RWPE1 (cell line): ENCODE data around the gene OLR1.

Source experiments
- CTCF ChIA-PET: fragments of 350-600 bp; sonication (Branson Sonifier 250); formaldehyde crosslinking; extraction: SDS; loops from one replicate; lab custom pipeline; 2021; lab: Yijun Ruan, JAX
- POLR2A ChIA-PET: fragments of 400-600 bp; formaldehyde crosslinking; extraction: SDS; loops from one replicate; lab custom pipeline; 2020; ENCODE audit warnings: antibody characterized with exemption; ENCODE audit not compliant: low non-redundant PET; lab: Yijun Ruan, JAX
- DNase-seq: peaks from one replicate; pipeline ENCODE4 v3.0.0; 2012; ENCODE audit warnings: low spot score
- H3K27ac ChIP-seq: fragments of 450-650 bp; 2 replicates; pipeline ENCODE4 v1.5.1; 2017
- CTCF ChIP-seq: fragments of 450-650 bp; conservative IDR thresholded peaks from 2 replicates; pipeline ENCODE4 v1.5.1; 2017; ENCODE audit warnings: low read depth, mild to moderate bottlenecking

OLR1 gene

GRCh38 chr12:10214136-10214894 is 42.4 kb upstream of the OLR1 start:
- ChIA-PET POLR2A (interaction anchor here (0.5 kb wide), 1 partner anchor 114 kb away, joined by 6 read pairs; no protein-coding TSS in a partner anchor), CTCF (no interaction called here)
- no peak for TF ChIP-seq CTCF
- peak; percentile 8 for DNase-seq
- H3K27ac ChIP-seq, result peak overlapping the region; percentile 86

DNA sequence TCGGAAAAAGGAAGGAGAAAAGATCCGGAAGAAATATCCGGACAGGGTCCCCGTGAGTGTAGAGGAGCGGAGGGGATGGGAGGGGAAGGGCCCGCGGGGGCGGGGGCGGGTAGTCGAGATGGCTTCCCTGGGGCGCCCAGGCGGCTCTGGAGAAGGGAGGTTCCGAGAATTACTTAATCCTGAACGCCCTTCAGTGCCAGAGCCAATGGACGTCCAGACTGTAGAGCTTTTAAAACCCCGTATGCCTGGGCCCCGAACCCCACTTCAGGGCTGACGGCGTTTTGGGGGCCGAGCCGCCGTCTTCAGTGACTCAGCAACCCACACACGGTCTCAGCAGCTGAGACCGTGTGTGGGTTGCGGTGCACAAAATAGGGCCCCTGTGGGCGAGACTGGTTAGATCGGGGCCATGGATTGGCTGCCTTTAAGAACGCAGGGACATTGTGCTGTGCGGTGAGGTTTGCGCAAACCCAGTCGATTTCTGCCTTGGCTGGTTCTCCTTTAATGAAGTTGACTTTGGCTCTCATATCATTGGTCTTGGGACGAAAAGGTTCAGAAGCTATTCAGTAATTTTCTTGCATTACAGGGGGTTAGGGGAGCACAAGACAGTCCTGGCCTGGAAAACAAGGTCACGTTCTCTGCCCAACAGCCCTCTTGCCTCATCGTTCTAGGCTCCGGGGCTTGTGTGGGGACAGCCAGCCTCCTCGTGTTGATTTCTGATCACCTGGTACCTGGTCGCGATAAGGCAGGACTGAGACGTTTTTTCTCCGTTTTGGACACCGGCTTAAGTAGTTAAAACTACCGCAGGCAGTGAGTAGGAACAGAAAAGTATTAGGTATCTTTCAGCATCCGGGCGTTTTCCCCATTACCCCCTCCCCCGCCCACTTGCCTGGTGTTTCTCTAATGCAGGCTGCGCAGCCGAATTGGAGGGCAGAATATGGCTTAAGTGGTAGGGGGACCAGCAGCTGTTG is 41.5 kb upstream of the OLR1 start:
- peak; percentile 48 for DNase-seq
- H3K27ac ChIP-seq, result peak overlapping the region; percentile 86
- POLR2A ChIA-PET, result no interaction called here
- no peak for TF ChIP-seq CTCF
- CTCF ChIA-PET, result no interaction called here

DNA sequence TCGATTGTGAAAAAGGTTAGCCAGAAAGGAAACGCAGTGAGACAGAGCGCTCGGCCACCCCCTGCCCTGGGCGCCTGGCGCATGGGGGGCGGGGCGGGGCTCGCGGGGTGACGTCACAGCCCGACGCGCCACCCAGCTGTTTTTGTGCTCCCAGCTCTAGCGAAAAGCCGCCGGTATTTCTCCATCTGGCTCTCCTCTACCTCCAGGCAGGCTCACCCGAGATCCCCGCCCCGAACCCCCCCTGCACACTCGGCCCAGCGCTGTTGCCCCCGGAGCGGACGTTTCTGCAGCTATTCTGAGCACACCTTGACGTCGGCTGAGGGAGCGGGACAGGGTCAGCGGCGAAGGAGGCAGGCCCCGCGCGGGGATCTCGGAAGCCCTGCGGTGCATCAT is 40.8 kb upstream of the OLR1 start, which contains the start of gene GABARAPL1:
Gene GABARAPL1 (plus strand): TSS at position 139 of the 393 bp plus-strand sequence. CDS start 253 bp downstream, at position 392.
- ChIA-PET CTCF (interaction anchor here (0.5 to 0.6 kb wide), 3 partner anchors 154 to 565 kb away, joined by 3 to 5 read pairs (median 4); no protein-coding TSS in a partner anchor), POLR2A (no interaction called here)
- DNase-seq, result peak; percentile 79
- H3K27ac ChIP-seq, result peak within 1 kb of the TSS; percentile 86
- no peak for TF ChIP-seq CTCF

DNA sequence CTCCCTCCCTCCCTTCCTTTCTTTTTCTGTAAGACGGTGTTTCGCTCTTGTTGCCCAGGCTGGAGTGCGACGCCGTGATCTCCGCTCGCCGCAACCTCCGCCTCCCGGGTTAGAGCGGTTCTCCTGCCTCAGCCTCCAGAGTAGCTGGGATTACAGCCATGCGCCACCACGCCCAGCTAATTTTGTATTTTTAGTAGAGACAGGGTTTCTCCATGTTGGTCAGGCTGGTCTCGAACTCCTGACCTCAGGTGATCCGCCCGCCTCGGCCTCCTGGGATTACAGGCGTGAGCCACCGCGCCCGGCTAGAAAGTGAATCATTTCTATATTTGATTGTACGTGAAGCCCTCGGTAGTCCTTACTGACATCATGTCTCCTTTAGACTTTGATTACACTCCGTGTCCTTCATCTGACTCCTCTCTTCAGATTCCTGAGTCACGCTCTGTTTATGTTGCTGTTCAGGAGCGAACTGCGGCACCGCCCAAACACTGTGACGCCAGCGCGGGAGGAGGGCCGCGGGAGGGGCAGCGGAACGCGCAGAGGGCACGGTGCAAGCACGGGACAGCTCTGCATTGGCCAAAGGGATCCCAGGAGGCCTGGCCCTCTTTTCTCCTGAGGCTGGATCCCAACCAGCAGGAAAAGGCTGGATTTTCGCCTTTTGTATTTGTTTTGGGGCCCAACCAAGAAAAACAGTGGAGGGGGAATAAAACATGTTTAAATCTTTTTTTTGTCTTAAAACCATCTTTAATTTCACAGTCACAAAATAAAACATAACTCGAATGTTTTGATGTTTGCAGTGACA is 40.2 kb upstream of the OLR1 start:
- DNase-seq, result peak; percentile 94
- ChIA-PET CTCF (interaction anchor here (0.5 to 0.6 kb wide), 3 partner anchors 155 to 564 kb away, joined by 3 to 5 read pairs (median 4); no protein-coding TSS in a partner anchor), POLR2A (no interaction called here)
- TF ChIP-seq CTCF, result no peak
- peak overlapping the region; percentile 86 for H3K27ac ChIP-seq

GRCh38 chr12:10211101-10211939 is 39.4 kb upstream of the OLR1 start:
- CTCF ChIA-PET, result interaction anchor here (1.0 kb wide), 1 partner anchor 17 kb away, joined by 3 read pairs; no protein-coding TSS in a partner anchor
- no peak for TF ChIP-seq CTCF
- POLR2A ChIA-PET, result no interaction called here
- DNase-seq, result no peak
- peak overlapping the region; percentile 86 for H3K27ac ChIP-seq
